AG04449 (cell line): ENCODE results near the gene UBA6.
"Not testable (repeated sequence)": the region's sequence is repeated elsewhere in the genome, so short reads cannot be mapped to it uniquely, and the experiment has no call there.

Experiments used
- CTCF ChIA-PET: fragments of 350-600 bp; formaldehyde crosslinking; extraction: SDS; loops from one replicate; lab custom pipeline; 2021; ENCODE audit warnings: antibody characterized with exemption; lab: Yijun Ruan, JAX
- POLR2A ChIA-PET: fragments of 400-600, 350-600 bp; formaldehyde crosslinking; extraction: SDS; loops from one replicate; lab custom pipeline; 2020; ENCODE audit warnings: antibody characterized with exemption, inconsistent platforms; lab: Yijun Ruan, JAX
- DNase-seq: peaks from one replicate; pipeline ENCODE4 v3.0.0-alpha.2; 2010; ENCODE audit warnings: low read depth, low spot score
- H3K4me3 ChIP-seq: 2 replicates; pipeline ENCODE4 v1.5.1; 2011; ENCODE audit warnings: low read depth, mild to moderate bottlenecking, control low read depth, low read length
- CTCF ChIP-seq: IDR thresholded peaks from one replicate; pipeline ENCODE4 v1.5.1; 2011; ENCODE audit warnings: mild to moderate bottlenecking, moderate library complexity, low read length, control low read depth, inconsistent platforms; ENCODE audit not compliant: insufficient read depth; ENCODE audit errors: missing control alignments

UBA6 gene

DNA sequence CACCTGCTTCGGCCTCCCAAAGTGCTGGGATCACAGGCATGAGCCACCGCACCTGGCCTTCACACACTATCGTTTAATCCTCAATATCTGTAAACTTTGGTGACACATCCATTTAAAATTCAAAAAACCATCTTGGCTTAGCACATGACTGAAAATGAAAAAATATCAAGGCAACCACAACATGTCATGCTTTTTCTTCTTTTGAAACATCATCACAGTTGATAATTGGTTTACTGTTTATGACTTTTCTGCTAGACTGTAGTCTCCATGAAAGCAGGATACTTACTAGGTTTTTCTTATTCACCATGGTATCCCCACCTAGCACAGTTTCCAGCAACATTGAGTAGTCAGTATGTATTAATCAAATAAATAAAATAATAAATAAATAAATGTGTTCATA, 42.2 kb upstream of the UBA6 start:
- no peak for TF ChIP-seq CTCF
- POLR2A ChIA-PET, result no interaction called here
- CTCF ChIA-PET, result no interaction called here
- no peak overlapping the region for H3K4me3 ChIP-seq
- no peak for DNase-seq

DNA sequence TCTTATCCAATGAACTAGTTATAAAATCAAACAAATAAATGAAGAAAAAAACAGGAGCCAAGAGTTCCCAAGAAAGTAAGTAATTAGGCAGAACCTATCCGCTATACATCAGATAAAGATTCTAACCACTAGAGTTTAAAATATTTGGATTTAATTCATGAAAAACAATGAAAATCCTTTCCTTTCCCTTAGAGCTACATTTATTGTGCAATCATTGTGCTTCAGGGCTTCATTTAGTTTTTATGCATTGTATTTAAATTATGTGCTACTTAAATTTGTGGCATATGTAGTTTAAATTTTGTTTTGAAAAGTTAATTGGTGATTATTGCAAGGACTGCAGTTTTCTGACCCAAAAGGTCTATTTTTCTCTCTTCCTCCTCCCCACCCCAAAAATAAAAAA, 35.3 kb upstream of the UBA6 start:
- no peak for DNase-seq
- no peak for TF ChIP-seq CTCF
- ChIA-PET CTCF (interaction anchor here (2.0 kb wide), 1 partner anchor 9 kb away, joined by 15 read pairs; no protein-coding TSS in a partner anchor), POLR2A (no interaction called here)
- no peak overlapping the region for H3K4me3 ChIP-seq

DNA sequence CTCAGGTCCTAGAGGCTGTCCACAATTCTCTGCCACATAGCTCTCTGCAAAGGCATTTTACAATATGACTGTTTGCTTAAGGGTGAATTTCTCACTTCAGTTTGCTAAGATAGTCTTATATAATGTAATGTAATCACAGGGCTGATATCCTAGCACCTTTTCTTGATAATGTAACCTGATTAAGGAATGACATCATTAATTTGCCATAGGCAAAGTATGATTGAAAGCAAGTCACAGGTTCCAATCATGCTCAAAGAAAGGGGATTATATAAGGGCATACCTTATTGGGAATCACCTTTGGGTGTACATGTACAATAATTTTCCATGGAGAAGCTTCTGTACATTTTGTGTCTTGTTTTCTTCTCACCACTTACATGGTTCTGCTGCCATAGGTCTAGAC, 34.4 kb upstream of the UBA6 start:
- DNase-seq, result no peak
- ChIA-PET POLR2A (no interaction called here), CTCF (interaction anchor here (1.1 to 2.0 kb wide), 2 partner anchors 10 kb away, joined by 3 to 15 read pairs; no protein-coding TSS in a partner anchor)
- no peak overlapping the region for H3K4me3 ChIP-seq
- no peak for TF ChIP-seq CTCF

GRCh38 chr4:67730511-67730910, 29.6 kb upstream of the UBA6 start:
- CTCF ChIA-PET, POLR2A ChIA-PET, H3K4me3 ChIP-seq, DNase-seq: not testable (repeated sequence)

DNA sequence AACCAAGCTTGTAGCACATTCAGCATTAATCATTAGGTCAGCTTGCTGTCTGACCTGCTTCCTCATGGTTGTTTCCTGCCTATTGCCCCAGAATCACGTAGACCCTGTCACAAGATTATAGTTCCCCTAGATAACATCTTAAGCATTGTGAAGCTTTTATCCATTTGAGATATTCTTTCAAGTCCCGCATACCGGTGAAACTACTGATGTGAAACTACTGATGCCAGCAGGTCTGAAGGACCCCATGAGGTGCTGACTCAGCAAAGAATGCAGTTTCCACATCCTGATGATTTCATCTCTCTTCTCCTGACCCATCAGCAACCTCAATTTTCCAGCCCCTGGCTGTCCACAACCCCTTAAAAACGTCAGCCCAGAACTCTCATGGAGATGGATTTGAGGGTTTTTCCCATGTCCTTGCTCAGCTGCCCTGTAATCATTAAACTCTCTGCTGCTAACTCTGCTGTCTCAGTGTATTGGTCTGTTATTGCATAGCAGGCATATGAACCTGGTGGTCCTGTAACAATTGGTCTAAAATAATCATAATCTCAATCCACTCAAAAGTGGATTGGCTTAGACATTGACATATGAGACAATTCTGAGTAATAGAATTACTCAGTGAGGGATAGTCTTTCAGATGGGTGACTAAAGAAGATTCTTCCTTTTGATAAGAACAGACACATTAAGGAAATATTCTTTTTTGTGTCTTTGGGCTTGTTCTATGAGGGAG, 26.3 kb upstream of the UBA6 start:
- DNase-seq, result no peak
- H3K4me3 ChIP-seq, result no peak overlapping the region
- ChIA-PET POLR2A (interaction anchor here (1.0 kb wide), 1 partner anchor 13 kb away, joined by 4 read pairs; no protein-coding TSS in a partner anchor), CTCF (interaction anchor here (1.5 to 5.5 kb wide), 3 partner anchors 10 to 19 kb away, joined by 6 to 24 read pairs (median 8); no protein-coding TSS in a partner anchor)
- no peak for TF ChIP-seq CTCF

- no peak for TF ChIP-seq CTCF
- H3K4me3 ChIP-seq, result no peak overlapping the region
- ChIA-PET CTCF (interaction anchor here (0.9 to 5.5 kb wide), 5 partner anchors 9 to 74 kb away, joined by 3 to 24 read pairs (median 7); partner anchors contain the start of gene UBA6), POLR2A (interaction anchor here (1.0 kb wide), 1 partner anchor 12 kb away, joined by 4 read pairs; no protein-coding TSS in a partner anchor)
- peak; percentile 38 for DNase-seq
Measured at GRCh38 chr4:67725981-67726380, 25.0 kb upstream of the UBA6 start.
